Activated gamma-delta T cell treated with Interleukin-2 at 50 U/mL for 16 hours (primary cell): Measurements from ENCODE around the gene EZR.
A peak's percentile ranks its signal among the peaks of the same experiment; 100 is the strongest.
"Not testable (repeated sequence)": the region's sequence is repeated elsewhere in the genome, so short reads cannot be mapped to it uniquely, and the experiment has no call there.

Source experiments
- DNase-seq: peaks from one replicate; pipeline ENCODE4 v3.0.0-alpha.2; 2020

Gene EZR

GRCh38 chr6:158793432-158793831, 25.7 kb downstream of the EZR start:
- DNase-seq: no peak

- not testable (repeated sequence) for DNase-seq
Observed at GRCh38 chr6:158792505-158792904, 26.7 kb downstream of the EZR start.

GRCh38 chr6:158791274-158791855, 27.8 kb downstream of the EZR start:
- no peak for DNase-seq

DNA sequence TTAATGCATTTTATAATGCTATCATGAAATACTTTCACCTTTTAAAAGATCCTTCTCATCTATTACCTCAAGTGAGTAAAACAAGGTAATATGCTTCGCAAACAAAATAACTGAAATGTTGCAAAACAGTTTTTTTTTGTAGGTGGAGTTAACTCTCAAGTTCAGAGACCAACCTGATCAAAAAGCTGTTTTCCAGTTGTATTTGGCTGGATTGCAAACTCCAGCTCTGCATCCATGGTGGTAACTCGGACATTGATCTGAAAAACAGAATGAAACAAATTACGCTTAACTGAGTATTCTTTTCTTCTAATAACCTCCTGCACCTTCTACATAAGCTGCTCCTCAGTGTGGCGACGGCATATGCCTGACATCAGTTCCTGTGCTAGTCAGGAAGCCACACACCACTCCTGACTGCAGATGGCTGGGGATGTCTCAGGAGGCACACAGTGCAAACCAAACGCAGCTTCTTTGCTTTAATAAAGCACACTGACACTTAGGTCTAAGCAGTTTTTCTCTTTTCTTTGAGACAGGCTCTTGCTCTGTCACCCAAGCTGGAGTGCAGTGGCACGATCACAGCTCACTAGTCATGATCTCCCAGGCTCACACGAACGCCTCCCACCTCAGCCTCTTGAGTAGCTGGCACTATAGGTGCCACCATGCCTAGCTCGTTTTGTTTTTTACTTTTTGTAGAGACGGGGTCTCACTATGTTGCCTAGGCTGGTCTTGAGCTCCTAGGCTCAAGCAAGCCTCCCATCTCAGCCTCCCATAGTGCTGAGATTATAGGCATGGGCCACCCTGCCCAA, 29.9 kb downstream of the EZR start:
- peak; percentile 63 for DNase-seq

- no peak for DNase-seq
Observed at GRCh38 chr6:158787395-158787794, 31.8 kb downstream of the EZR start.

- no peak for DNase-seq
Observed at GRCh38 chr6:158786645-158787304, 32.4 kb downstream of the EZR start.

- no peak for DNase-seq
Observed at GRCh38 chr6:158785036-158785435, 34.1 kb downstream of the EZR start.

GRCh38 chr6:158784505-158784904, 34.7 kb downstream of the EZR start:
- no peak for DNase-seq

DNA sequence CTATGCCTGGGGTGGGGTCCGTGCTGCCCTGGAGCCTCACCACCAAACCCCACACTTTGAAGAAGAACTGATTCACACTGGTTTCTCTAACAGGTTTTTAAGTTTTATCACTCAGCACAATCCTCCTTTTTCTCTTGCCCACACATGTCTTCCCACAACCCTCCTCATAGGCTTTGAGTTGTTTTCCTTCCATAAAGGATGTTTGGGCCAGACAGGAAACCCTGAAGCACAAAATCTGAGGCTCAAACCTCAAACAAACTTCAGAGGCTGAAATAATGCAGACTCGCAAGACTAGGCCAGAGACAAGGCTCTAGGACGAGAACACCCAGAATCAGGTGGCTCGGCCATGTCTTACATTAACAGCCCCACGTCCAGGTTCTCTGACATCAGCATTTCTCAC, 35.3 kb downstream of the EZR start:
- DNase-seq: no peak

DNA sequence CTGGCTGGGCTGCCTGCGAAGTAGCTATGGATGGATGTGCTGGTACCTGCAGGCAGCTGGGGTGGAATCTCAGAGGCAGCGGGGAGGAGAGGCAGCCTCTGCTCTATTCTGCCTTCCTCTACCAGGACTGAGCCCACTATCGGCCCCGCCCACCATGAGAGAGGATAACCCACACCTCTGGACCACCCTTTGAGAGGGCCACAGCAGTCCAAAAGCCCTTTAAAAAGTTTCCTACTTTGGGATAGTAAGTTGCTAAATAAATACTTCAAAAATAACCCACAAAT, 36.1 kb downstream of the EZR start:
- DNase-seq: no peak

- DNase-seq: no peak
Observed at GRCh38 chr6:158782432-158783166, 36.6 kb downstream of the EZR start.

- DNase-seq: no peak
Observed at GRCh38 chr6:158781692-158782373, 37.3 kb downstream of the EZR start.

DNA sequence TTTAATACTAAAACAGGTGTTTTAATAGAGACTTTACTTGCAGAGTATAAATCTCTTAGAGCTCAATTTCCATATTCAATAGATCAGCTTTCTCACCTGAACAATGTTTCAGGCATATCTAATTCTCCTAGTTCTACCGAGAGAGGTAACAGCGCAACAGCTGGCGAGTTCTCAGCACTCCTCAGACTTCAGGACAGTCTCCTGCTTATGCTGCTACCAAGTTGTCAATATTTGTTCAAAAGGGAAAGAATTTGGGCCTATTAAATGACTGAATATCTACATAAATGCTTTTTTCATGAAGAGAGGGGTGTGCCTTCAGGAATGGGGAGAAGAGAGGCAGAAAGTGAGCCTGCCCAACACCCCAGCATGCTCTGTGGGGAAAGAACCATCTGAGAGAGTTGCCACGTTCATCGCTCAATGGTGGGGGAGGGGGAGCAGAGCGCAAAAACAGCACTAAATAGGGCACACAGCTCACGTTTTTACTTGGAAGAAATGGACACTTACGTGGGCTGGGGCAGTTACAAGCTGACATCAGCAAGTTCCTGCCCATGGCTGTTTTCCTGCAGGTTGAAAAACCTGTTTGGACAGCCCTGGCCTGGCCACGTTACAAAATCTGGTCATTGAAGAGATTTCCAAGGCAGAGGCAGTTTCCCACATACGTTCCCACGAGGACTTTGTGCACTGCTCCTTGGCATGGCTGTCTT, 38.0 kb downstream of the EZR start:
- DNase-seq: no peak

GRCh38 chr6:158780246-158780884, 38.8 kb downstream of the EZR start:
- no peak for DNase-seq

- DNase-seq: no peak
Observed at GRCh38 chr6:158778005-158778527, 41.1 kb downstream of the EZR start.

GRCh38 chr6:158777510-158777909, 41.7 kb downstream of the EZR start:
- DNase-seq: no peak

DNA sequence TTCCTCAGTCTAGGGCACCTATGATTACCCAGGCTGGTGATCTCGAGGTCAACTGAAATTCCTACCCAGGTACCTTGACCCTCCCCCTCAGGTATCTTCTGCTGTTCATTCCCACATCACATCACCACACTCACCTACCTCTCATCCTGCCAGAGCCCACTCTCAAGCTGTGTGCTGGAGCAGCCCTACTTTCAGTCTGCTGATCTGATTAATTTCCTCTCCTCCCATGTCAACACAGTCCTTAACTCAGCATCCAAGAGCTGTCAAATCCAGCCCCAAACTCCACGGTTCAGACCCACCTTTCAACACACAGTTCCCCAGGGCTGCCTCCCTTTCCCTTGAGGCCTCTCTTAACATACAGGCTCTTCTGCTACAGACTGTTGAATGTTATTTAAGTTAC, 42.4 kb downstream of the EZR start:
- DNase-seq: no peak

DNA sequence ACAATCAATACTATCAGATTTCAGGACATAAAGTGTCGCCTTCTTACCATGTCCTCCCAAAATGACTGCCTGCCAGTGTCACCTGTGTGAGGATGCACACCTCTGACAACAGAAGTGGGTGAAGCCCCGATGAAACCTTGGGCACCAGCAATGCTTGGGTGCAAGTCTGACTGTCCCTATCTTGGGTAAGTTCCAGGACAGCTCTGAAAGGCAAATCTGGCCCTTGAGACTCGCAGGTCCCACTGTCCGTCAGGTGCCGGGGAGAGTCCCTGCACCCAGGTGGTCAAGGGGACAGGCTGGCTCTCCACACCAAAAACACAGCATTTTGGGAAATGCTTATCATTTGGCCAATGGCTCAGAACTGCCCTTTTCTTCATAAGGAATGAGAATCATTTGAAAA, 43.3 kb downstream of the EZR start:
- no peak for DNase-seq

DNA sequence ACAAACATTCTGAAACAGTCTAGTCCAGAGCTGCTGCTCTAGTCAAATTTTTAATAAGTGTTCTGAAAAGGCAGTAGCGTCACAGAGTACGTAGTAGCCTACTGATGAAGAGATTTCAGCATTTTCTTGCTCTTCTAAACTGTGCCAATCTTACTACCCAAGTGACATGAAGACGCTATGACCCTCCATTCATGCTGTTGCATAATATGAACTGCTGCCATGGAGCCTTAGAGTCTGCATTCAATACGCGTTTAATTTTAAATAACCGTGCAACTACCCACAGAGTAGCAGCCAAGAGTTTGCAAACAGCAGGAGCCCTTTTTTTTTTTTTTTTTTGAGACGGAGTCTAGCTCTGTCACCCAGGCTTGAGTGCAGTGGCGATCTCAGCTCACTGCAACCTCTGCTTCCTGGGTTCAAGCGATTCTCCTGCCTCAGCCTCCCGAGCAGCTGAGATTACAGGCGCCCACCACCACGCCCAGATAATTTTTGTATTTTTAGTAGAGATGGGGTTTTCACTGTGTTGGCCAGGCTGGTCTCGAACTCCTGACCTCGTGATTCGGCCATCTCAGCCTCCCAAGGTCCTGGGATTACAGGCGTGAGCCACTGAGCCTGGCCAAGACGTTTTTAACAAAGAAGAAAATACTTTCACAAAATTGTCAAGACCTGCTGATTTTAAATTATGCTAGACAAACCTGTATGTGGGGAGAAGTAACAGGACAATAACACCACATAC, 44.3 kb downstream of the EZR start:
- DNase-seq: no peak

GRCh38 chr6:158773581-158774449, 45.4 kb downstream of the EZR start:
- no peak for DNase-seq
